Mesendoderm (in vitro differentiated cells): ENCODE data around the gene PNMA8C.

ENCODE experiments used
- DNase-seq: peaks from one replicate; pipeline ENCODE4 v3.0.0; 2013
- H2AK5ac ChIP-seq: 2 replicates; pipeline ENCODE4 v1.6.1; 2013; ENCODE audit warnings: low read length, inconsistent platforms
- H2BK120ac ChIP-seq: 2 replicates; pipeline ENCODE4 v1.6.1; 2013; ENCODE audit warnings: low read depth, mild to moderate bottlenecking, low read length, moderate library complexity, mixed read lengths
- H2BK15ac ChIP-seq: replicated peaks from 2 replicates; pipeline ENCODE4 v1.6.1; 2013; ENCODE audit warnings: low read depth, mild to moderate bottlenecking, moderate library complexity
- H2BK5ac ChIP-seq: 2 replicates; pipeline ENCODE4 v1.6.1; 2013; ENCODE audit warnings: low read length, inconsistent platforms
- H3K18ac ChIP-seq: 2 replicates; pipeline ENCODE4 v1.6.1; 2013; ENCODE audit warnings: mild to moderate bottlenecking, low read length, mixed read lengths
- H3K23ac ChIP-seq: one replicate; pipeline ENCODE4 v1.6.1; 2013; ENCODE audit warnings: low read length
- H3K27ac ChIP-seq: 2 replicates; pipeline ENCODE4 v1.5.1; 2013; ENCODE audit warnings: low read depth, mild to moderate bottlenecking, inconsistent platforms, low read length, moderate library complexity
- H3K27me3 ChIP-seq: 2 replicates; pipeline ENCODE4 v1.6.1; 2013; ENCODE audit warnings: low read length, control low read depth, mild to moderate bottlenecking, inconsistent platforms; ENCODE audit not compliant: insufficient read depth, poor library complexity
- H3K36me3 ChIP-seq: 2 replicates; pipeline ENCODE4 v1.6.1; 2013; ENCODE audit warnings: low read length, inconsistent platforms; ENCODE audit not compliant: control insufficient read depth, insufficient read depth
- H3K4ac ChIP-seq: one replicate; pipeline ENCODE4 v1.6.1; 2013; ENCODE audit warnings: low read depth, mild to moderate bottlenecking, low read length, moderate library complexity
- H3K4me1 ChIP-seq: 2 replicates; pipeline ENCODE4 v1.6.1; 2013; ENCODE audit warnings: low read depth, low read length, inconsistent platforms; ENCODE audit not compliant: control insufficient read depth
- H3K4me2 ChIP-seq: 2 replicates; pipeline ENCODE4 v1.6.1; 2013; ENCODE audit warnings: low read length
- H3K4me3 ChIP-seq: 2 replicates; pipeline ENCODE4 v1.5.1; 2013; ENCODE audit warnings: mild to moderate bottlenecking, low read length
- H3K56ac ChIP-seq: one replicate; pipeline ENCODE4 v1.6.1; 2013; ENCODE audit warnings: low read length
- H3K79me1 ChIP-seq: 2 replicates; pipeline ENCODE4 v1.6.1; 2013; ENCODE audit warnings: low read length, inconsistent platforms
- H3K79me2 ChIP-seq: 2 replicates; pipeline ENCODE4 v1.6.1; 2013; ENCODE audit warnings: mild to moderate bottlenecking, low read length; ENCODE audit not compliant: control insufficient read depth, insufficient read depth
- H3K9ac ChIP-seq: 2 replicates; pipeline ENCODE4 v1.6.1; 2013; ENCODE audit warnings: low read length, inconsistent platforms
- H4K5ac ChIP-seq: one replicate; pipeline ENCODE4 v1.6.1; 2013; ENCODE audit warnings: low read length
- H4K8ac ChIP-seq: one replicate; pipeline ENCODE4 v1.6.1; 2013; ENCODE audit warnings: low read depth, mild to moderate bottlenecking, control low read depth, low read length, moderate library complexity
- WGBS: extraction: QIAGEN DNeasy Blood & Tissue Kit; methylation state at CpG from one replicate; pipeline ENCODE4 v1.1.7; 2013; ENCODE audit warnings: low lambda C conversion rate, missing lambda C conversion rate; ENCODE audit not compliant: insufficient coverage; ENCODE audit errors: extremely low coverage; 5-methylcytosine and 5-hydroxymethylcytosine counted together

The PNMA8C gene

GRCh38 chr19:46393456-46394401 lies 35.0 kb downstream of the PNMA8C start:
- Histone ChIP-seq H3K27me3 (no peaks in the 10 kb centered on the region), H2BK15ac (no peak overlapping the region), H2BK5ac (no peak overlapping the region), H2AK5ac (no peak overlapping the region), H3K18ac (no peak overlapping the region), H3K23ac (no peak overlapping the region), H3K4me3 (no peak overlapping the region), H4K5ac (no peak overlapping the region), H4K8ac (no peak overlapping the region), H3K27ac (no peak overlapping the region), H2BK120ac (no peak overlapping the region), H3K79me2 (no peaks in the 10 kb centered on the region), H3K4me1 (no peaks in the 10 kb centered on the region), H3K36me3 (peaks cover 6% of the 10 kb centered on the region), H3K79me1 (no peaks in the 10 kb centered on the region), H3K4ac (no peak overlapping the region), H3K4me2 (no peak overlapping the region), H3K9ac (no peak overlapping the region), H3K56ac (no peak overlapping the region)
- DNase-seq: peak; percentile 65
- WGBS: no CpG with 5 or more reads among the region's 21 CpGs

- Histone ChIP-seq H2BK5ac (no peak overlapping the region), H3K4me3 (no peak overlapping the region), H3K4me2 (no peak overlapping the region), H3K36me3 (peaks cover 10% of the 10 kb centered on the region), H2BK15ac (no peak overlapping the region), H3K79me2 (no peaks in the 10 kb centered on the region), H3K9ac (no peak overlapping the region), H3K4me1 (no peaks in the 10 kb centered on the region), H3K4ac (no peak overlapping the region), H3K18ac (no peak overlapping the region), H3K56ac (no peak overlapping the region), H4K8ac (no peak overlapping the region), H3K23ac (no peak overlapping the region), H2BK120ac (no peak overlapping the region), H2AK5ac (no peak overlapping the region), H3K79me1 (no peaks in the 10 kb centered on the region), H3K27me3 (no peaks in the 10 kb centered on the region), H4K5ac (no peak overlapping the region), H3K27ac (no peak overlapping the region)
- no peak for DNase-seq
- WGBS: no CpG with 5 or more reads among the region's 4 CpGs
These were observed 35.9 kb downstream of the PNMA8C start for GRCh38 chr19:46392837-46393236.

GRCh38 chr19:46392252-46392801 lies 36.4 kb downstream of the PNMA8C start:
- no peak overlapping the region for H2BK120ac ChIP-seq
- no peak overlapping the region for H3K4ac ChIP-seq
- H3K4me1 ChIP-seq: no peaks in the 10 kb centered on the region
- H3K18ac ChIP-seq: no peak overlapping the region
- no peak overlapping the region for H3K23ac ChIP-seq
- WGBS: no CpG with 5 or more reads among the region's 21 CpGs
- H3K27ac ChIP-seq: no peak overlapping the region
- no peak overlapping the region for H3K4me2 ChIP-seq
- peaks cover 10% of the 10 kb centered on the region for H3K36me3 ChIP-seq
- DNase-seq: no peak
- H2BK15ac ChIP-seq: no peak overlapping the region
- H3K79me2 ChIP-seq: no peaks in the 10 kb centered on the region
- no peak overlapping the region for H4K8ac ChIP-seq
- no peaks in the 10 kb centered on the region for H3K27me3 ChIP-seq
- H3K9ac ChIP-seq: no peak overlapping the region
- H3K56ac ChIP-seq: no peak overlapping the region
- H3K79me1 ChIP-seq: no peaks in the 10 kb centered on the region
- no peak overlapping the region for H2BK5ac ChIP-seq
- no peak overlapping the region for H3K4me3 ChIP-seq
- no peak overlapping the region for H2AK5ac ChIP-seq
- H4K5ac ChIP-seq: no peak overlapping the region

DNA sequence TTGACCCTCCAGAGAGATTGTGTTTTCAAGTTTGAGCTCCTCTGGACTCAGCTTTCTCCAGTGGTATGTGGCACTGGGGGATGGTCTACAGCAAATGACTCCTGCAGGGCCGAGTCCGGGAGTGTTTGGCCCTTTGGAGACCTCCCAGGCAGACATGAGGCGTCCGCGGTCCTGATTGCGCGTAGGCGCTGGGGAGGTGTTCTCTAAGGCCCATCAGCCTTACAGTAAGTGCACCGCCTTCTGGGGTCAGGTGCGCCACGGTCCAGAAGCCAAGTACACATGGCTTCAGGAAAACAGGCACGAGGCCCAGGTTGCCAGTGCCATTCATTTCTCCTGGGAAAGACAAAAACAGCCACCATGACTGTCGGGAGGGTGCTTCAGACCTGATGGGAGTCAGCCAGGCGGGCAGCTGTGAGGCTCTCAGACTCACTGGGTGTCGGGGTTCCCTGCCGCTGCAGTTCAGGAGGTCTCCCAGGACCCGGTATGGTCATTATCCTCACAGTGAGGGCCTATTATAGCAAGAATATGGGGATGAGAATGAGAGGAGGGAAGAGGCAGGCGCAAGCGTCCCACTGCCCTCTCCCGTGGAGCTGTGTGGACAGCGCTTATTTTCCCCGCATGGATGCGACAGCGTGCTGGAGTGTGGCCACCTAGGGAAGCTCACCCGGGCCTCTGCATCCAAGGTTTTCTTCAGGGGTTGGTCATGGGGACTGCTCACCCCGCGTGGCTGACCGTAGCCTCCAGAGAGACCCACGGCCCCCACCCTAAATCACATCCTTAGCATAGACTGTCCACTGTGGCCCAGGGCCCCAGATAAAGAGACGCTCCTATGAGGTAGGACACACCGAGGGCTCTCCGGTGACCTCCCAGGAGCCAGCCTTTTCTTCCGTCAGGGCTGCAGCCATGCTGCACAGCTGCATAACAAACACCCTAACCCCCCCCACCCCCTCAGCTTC lies 37.2 kb downstream of the PNMA8C start:
- DNase-seq: no peak
- H3K4me1 ChIP-seq: no peaks in the 10 kb centered on the region
- no peak overlapping the region for H4K8ac ChIP-seq
- H3K18ac ChIP-seq: no peak overlapping the region
- no peak overlapping the region for H2AK5ac ChIP-seq
- no CpG with 5 or more reads among the region's 33 CpGs for WGBS
- H3K36me3 ChIP-seq: peaks cover 13% of the 10 kb centered on the region
- no peak overlapping the region for H4K5ac ChIP-seq
- no peak overlapping the region for H3K9ac ChIP-seq
- no peak overlapping the region for H3K4ac ChIP-seq
- no peaks in the 10 kb centered on the region for H3K27me3 ChIP-seq
- no peaks in the 10 kb centered on the region for H3K79me1 ChIP-seq
- H2BK15ac ChIP-seq: no peak overlapping the region
- H3K4me2 ChIP-seq: no peak overlapping the region
- no peak overlapping the region for H3K56ac ChIP-seq
- no peak overlapping the region for H3K4me3 ChIP-seq
- H2BK5ac ChIP-seq: no peak overlapping the region
- no peak overlapping the region for H2BK120ac ChIP-seq
- H3K23ac ChIP-seq: no peak overlapping the region
- H3K27ac ChIP-seq: no peak overlapping the region
- H3K79me2 ChIP-seq: no peaks in the 10 kb centered on the region

- peaks cover 13% of the 10 kb centered on the region for H3K36me3 ChIP-seq
- H2BK15ac ChIP-seq: no peak overlapping the region
- no peak overlapping the region for H2AK5ac ChIP-seq
- no peaks in the 10 kb centered on the region for H3K79me1 ChIP-seq
- H3K9ac ChIP-seq: no peak overlapping the region
- WGBS: no CpG with 5 or more reads among the region's 18 CpGs
- no peak overlapping the region for H3K23ac ChIP-seq
- H3K18ac ChIP-seq: no peak overlapping the region
- H3K4me1 ChIP-seq: no peaks in the 10 kb centered on the region
- H3K27ac ChIP-seq: no peak overlapping the region
- no peak overlapping the region for H4K8ac ChIP-seq
- H3K27me3 ChIP-seq: no peaks in the 10 kb centered on the region
- H3K4ac ChIP-seq: no peak overlapping the region
- no peak overlapping the region for H3K56ac ChIP-seq
- no peak overlapping the region for H4K5ac ChIP-seq
- no peak overlapping the region for H3K4me2 ChIP-seq
- no peak overlapping the region for H3K4me3 ChIP-seq
- no peaks in the 10 kb centered on the region for H3K79me2 ChIP-seq
- DNase-seq: no peak
- H2BK5ac ChIP-seq: no peak overlapping the region
- H2BK120ac ChIP-seq: no peak overlapping the region
These were observed 37.9 kb downstream of the PNMA8C start for GRCh38 chr19:46390866-46391265.
